GM03348 (cell line): ENCODE results near the gene SEMA3C.
A peak's percentile ranks its signal among the peaks of the same experiment; 100 is the strongest.

Experiments
- DNase-seq: peaks from one replicate; pipeline ENCODE4 v3.0.0; 2012; ENCODE audit warnings: low spot score

SEMA3C gene

DNA sequence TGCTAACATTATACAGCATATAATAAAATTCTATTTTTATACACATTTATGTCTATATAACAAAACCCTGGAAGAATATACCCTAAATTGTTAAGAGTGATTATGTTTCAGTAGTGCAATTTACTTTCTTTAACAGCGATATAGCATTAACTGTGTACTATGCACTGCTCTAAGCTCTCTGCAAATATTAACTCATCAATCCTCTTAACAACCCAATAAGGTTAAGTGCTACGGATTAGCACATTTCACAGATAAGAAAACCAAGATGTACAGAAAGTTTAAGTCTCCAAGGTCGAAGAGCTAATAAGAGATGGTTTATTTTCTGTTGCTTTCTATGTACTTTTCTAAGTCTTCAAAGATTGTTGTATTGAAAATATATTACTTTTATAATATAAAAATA, 95.8 kb downstream of the SEMA3C start:
- DNase-seq = no peak

DNA sequence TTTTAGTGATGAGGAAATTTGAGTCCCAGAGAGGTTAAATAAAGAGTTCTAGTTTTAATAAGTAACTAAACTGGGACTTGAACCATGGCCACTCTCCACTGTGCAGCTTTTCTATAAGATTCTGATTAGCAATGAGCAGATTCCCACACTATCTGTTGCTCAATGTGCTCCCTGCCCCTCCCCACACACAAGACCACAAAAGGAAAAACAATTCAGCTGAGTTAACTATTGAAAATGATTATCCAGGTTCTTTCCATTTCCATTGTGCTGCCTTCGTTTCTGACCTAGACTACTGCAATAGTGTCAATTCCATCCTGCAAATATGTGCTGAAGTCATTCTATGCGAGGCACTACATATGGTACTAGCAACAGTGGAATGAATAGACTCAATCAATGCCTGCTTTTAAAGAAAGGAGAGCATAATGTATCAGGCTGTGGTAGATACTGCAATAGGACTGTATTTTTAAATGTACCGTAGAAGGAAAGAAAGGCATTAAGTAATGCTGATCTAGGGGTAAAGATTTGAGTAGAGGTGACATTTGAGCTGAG, 97.0 kb downstream of the SEMA3C start:
- no peak for DNase-seq

DNA sequence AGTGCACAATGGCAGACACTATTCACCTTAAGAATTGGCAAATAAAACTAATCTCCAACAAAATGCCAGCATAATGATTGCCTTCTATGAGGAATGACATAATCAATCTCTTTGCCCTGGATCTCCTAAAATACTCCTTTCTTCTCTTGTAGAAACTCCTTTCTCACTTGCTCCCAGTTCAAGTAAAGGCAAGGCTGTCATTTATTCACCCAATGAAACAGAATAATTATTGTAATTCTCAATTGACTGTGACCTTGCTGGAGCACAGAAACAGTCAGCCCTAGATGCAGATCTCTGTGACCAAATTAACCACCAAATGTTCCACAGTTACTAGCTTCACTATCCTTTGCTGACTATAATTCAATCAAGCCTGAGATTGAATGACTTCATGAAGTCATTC, 99.3 kb downstream of the SEMA3C start:
- DNase-seq = no peak

DNA sequence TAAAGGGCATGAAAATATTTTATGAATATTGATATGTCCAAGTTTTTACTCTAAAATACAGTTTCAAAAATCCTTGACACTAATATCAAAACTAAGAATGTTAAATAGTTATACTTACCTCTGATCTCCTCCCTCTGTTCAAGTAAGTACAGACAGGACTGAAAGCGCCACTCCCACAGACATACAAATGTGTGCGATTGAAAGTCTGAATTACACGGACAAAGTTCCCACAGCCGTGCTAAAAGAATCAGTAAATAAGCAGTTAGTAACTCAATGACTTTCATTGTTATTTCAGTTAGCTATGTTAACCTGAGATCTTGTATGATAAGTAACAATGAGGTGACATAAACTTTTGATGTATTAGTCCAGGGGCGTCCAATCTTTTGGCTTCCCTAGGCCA, 100.7 kb downstream of the SEMA3C start:
- DNase-seq = no peak

DNA sequence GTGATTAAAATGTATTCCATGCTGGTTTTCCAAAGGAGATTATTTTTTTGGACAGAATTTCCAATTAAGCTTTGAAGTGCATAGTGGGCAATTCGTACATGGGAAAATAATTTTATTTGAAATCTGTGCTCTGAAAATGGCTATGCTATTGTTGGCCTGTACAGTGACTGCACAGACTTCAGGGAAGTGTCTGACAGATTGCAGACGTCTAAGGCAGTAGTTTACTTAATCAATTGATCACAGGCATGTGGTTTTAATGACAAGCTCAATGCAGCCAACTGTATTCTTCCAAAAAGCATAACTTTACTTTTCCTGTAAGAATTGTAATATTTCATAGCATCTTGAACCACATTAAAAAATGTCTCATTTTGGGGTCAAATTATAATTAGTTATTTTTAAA, 102.0 kb downstream of the SEMA3C start:
- no peak for DNase-seq

DNA sequence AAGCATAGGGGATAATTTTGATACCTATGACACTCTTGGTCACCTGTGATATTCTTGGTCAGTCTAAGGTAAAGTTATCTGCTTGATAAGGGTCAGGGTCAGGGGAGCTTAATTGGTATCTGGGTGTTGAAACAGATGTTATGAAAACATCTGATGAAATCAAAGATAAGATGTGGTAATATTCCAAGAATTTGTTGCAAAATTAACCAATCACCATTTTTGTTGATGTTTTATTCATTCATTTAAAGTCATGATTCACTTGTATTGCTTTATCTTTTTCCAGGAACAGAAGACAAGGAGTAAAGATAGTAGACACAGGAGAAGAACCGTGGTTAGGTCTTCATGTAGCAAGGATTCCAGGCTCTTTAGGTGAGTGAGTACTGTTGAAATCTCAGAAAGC, 103.1 kb downstream of the SEMA3C start:
- no peak for DNase-seq

DNA sequence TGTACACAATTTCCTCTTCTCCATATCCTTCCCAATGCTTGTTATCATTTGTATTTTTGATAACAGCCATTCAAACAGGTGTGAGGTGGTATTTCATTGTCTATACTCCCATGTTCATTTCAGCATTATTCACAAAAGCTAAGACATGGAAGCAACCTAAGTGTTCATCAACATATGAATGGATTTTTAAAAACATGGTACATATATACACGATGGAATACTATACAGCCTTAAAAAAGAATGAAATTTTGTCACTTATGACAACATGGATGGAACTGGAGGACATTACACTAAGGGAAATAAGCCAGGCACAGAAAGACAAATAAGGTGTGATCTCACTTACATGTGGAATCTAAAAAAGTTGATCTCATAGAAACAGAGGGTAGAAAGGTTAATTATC, 109.3 kb downstream of the SEMA3C start:
- no peak for DNase-seq

DNA sequence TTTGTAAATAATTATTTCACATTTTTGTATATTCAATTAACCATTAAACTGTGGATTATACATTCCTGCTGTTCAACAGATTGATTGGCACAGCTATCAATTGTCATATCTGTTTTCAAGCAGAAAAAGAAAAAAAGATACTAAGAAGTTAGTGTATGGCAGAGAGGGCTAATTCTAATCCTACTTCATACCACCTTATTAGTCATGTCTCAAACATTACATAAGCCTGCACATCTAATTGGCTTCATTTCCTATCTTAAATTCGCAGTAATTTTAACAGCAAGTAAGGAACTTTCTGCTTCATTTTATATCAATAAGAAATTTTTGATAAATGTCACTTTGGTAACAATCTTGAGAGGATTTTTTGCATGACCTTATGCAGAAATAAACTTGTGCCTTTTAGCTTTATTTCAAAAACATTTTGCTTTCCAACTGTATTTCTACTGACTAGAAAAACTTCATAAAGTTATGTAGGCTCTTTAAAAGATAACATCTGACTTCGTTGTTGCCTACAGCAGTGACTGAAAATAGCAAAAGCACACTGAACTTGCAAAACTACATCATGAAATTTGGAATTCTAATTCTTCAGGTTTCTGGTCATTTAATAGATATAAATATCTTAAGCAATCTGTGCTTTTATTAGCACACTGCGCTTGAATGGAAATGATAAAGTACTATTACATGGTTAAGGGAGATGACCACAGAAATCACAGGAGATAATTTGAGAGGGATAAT, 111.5 kb downstream of the SEMA3C start:
- DNase-seq = peak; percentile 18

DNA sequence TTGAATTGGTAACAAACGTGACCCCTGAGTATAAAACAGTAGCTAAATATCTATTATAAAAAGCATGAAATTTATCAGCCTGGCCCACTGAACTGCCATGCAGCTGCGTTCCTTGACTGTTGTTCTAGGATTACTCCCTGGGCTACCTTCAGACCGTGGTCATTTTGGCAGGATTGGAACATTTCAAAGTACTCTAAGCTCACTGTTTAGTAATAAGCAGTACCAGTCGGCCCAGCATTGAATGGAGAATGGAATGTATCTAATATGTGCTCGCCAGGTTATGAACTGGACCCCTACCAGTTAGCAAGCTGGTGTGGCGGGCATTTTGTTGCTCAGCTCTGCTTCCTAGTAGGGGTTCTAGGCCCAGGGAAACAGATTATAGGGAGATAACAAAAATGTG, 112.2 kb downstream of the SEMA3C start:
- DNase-seq = no peak

DNA sequence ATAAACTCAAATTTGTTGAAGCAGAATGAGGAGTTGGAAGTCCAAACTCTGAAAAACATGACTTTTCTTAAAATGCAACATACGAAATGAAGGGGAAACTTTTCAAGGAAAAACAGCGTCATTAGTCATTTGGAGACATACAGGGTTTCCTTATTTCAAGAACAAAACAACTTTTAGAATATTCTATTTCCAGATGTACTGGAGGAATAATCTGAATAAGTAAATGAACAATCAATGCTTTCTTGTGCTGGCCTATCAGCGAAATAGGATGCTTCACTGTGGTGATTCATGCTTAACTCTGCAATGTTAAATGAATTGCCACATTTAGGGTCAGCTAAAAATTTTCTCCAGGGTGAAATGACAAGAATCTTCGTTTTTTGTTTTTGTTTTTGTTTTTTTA, 114.3 kb downstream of the SEMA3C start:
- no peak for DNase-seq

DNA sequence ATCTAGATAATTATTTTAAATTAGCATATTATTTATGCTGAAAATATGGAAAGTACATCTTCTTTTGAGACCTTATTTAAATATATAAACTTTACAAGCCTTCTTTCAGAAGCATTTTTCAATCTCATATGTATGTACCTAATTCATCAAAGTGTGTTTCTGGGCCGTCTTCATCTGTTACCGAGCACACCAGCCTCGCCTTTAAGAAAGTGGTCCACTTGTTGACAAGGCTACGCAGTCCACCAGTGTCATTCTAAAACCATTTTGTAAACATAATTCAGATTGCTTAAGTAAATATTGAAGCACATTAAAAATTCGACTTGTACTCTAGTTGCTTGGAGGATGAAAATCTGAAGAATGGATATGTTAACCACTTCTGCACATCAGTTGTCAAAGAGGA, 116.3 kb downstream of the SEMA3C start:
- no peak for DNase-seq

DNA sequence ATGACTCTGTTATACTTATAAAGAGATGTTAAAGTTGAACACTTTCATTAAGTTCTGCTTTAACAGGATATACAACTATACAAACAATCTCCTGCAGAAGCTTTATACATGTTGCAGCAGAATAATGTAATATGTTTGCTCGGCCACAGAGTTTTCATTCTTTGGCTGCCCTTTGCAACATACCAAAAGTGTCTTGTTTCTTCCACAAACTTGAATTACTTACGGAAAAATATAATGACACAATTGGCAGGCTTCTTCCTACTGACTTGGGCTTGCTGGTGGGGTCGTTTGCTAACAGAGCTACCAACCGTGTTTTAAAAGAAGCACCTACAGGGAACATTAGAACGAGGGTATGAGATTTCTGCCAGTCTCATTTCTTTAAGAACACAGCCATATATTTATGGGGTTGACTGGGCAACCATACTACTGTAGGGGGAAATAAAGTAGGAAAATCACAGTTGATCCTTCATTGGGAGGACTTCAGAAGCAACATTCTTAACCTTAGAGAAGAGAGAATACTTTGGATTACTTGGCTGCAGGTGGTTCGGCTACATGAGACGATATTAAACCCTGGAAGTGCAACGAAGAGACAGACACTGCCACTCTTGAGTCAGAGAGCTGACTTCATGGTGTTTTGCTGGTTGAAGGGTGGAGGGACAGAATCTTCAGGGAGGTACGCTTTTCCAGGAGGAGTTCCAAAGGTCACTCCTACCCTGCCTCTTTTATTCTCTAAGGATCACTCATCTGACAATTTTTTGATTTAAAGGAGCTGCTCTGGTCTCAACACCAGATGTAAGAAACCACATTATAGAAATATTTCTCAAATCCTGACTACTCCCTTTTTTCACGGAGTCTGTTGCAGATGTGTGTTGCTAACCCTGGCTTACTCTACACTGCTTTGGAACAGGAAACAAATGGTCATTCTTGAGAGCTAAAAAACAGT, 123.9 kb downstream of the SEMA3C start:
- peak; percentile 56 for DNase-seq

DNA sequence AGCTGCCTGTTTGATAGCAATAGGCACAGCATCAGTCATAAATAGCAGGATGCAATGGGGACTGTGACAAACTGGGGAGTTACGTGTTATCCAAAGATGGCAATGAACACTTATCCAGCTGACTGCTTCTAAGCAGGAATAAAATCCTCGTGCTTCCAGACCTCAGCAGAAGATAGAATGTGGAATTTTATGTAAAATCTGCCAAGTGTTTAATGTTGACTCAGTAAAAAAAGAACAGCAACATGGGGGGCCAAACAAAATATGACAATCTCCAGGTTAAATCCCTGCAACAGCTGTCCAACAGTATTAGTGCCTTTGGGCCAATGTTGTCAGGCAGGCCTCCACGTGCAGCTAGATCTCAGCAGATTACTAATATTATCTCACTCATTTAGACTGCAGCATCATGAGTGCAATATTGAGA, 127.3 kb downstream of the SEMA3C start:
- no peak for DNase-seq

DNA sequence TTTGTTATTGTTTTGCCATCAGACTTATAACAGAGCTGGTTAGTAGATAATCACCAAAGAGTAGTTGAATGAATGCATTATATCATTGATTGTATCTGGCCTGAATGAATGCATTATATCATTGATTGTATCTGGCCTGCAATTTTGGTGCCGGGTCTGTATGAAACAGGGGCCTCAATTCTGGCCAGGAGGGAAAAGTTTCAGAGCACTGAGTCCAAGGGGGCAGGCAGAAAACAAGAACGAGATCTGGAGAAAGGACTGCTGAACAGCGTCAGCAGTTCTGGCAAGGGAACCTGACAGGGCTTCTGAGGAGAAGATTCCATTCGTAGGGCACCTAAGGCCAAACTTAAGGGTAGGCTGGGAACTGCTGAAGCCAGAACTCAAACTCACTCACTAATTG, 128.0 kb downstream of the SEMA3C start:
- no peak for DNase-seq

DNA sequence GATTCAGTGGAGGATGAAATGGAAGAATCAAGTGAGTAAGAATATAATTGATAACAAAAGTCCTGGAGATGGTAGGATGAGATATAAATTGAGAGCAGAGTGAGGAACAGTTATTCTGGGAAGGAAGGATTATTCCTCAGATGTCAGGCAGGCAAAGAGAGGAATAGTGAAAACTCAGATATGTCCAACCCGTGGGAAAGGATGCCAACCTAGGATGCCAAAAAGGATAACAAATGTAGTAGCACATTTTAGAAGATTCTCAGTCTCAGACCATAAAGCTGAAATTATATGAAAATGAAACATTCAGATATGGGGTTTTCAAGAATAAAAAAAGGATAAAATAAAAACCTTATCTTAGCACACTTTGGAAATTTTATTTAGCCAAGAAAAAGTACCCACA, 131.1 kb downstream of the SEMA3C start:
- no peak for DNase-seq

DNA sequence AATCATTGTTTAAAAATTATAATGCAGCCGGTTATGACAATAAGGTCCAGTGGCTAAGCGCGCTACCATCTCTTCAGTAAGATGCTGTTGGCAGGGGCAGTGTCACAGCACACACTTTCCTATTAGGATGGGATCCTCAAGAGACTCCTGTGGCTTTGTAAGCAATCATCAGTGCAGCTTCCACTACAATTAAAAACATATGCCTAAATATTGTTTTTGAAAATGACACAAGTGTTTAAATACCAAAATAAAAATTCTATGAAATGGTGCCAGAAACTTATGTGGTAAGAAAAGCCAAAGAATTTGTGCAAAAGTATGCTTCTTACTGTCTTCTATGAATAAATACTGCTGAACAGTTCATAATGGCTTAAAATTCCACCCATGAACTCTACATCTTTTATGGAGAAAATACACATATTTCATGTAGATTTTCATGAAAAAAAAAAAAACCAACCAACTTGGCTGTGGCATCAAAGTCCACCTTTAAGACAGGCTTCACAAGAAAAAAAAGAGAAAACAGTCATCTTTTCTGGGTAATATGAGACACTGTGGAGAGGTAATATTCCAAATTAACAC, 132.8 kb downstream of the SEMA3C start:
- DNase-seq = peak; percentile 71

DNA sequence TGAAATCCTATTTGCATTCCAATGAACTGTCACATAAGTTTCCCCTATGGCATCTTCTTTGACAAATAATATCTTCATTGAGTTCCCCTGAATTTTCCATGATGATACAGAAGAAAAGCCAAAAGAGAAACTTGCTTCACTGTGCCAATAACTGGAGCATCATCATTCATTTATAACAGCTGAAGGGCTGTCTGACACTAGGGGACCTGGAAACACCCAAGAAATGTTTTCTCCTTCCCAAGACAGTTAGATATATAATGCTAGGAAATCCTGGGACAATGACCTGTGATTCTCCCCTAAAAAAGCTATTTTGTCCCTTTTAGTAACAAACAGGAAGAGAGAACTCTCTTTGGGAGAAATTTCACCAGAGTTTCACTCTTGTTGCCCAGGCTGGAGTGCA, 133.6 kb downstream of the SEMA3C start:
- DNase-seq = no peak

DNA sequence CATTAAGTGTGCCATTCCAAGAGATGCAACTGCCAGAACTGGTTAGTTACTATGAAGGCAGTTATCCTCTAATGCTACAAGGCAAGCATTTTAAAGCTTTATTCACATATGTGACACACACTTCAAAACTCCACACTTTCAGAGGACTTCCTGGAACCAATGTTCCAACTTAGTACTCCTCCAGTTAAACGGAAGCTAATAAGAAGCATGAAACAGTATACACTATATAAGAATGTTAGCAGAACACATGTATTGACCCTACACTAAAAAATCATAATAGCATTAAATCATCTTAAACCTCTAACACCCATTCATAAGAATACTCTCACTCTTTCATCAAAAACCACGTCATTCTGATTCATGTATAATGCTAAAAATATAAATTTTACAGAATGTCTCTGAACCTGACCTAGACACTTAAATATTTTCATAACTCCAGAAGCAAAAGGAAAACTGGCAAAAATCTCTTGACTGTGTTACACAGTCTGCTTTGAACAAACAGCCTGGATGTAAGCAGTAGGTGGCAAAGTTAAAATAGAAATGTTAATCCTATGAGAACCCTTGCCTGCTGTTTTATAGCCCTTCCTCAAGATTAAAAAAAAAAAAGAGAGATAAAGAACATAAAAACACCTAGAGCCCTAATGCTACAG, 135.0 kb downstream of the SEMA3C start:
- DNase-seq = no peak

DNA sequence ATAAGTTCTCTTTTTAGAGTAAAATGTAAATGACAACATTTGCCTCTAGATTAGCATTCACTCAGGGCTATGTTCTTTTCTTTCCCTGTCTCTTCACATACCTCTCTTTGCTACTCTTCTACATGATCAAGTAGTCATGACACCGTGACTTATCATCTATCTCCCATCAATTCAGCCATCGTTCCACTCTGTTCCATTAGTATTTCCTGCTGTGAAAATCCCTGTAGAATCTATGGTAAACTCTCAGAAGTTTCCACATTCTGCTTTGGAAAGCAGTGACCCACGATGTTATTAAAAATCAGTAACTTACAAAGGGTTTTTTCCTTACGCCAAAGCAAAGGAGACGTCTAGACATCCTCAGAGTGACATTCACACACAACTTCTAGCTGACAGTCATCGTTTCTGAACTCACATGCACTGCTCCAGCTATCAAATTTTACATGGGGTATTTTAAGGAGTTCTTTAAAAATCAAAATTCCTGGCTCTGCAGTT, 135.6 kb downstream of the SEMA3C start:
- no peak for DNase-seq

DNA sequence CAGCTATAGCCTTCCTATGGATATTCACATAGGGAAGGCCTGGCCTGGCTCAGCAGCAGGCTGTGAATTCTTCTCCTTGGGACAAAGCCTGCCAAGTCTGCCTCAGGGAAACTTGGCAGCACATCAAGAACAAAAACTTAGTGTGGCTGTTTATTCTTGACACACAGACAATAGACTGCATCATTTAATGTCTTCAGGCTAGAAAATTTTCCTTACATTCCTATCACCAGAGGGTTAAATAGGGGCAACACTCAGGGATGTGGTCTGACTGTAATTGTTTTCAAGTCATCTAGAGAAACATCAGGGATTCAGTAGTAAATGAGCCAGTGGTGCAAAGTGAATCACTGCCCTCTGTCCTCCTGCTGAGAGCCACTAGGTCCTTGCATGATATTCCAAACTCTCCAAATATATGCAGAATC, 137.3 kb downstream of the SEMA3C start:
- peak; percentile 41 for DNase-seq

DNA sequence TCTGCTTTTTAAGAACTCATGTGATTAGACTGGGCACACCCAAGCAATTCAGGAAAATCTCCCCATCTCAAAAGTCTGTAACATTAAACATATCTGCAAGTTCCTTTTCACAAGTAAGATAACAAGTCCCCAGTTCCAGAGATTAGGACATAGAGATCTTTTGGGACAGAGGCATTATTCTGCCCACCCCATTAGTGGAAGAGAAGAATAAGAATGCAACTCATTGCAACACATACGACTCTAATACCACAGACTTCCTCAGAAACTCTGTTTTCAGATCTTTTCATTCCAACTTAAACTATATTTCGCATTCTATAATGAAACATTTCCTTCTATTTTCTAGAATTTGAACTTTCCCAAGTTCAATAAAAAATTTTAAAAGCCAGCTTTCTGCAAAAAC, 137.7 kb downstream of the SEMA3C start:
- peak; percentile 16 for DNase-seq

DNA sequence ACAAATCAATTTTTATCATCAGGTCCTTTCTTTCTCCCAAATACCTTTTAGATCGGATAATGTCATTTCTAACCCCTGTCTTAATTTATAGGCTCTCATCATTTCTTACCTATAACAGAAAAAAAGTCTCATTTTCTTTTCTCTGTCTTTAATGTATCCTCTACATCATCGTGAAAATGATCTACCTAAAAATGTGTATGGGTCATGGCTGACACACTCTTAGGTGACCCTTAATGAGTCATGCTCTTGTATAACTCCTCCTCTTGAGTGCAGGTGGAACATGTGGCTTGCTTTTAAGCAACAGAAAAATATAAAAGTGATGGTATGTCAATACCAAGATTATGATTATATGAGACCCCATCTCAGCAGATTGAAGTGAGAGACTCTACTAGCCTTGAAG, 139.4 kb downstream of the SEMA3C start:
- no peak for DNase-seq
